ENCODE data around the gene CGB8.
A peak's percentile ranks its signal among the peaks of the same experiment; 100 is the strongest.

CGB8 gene

DNA sequence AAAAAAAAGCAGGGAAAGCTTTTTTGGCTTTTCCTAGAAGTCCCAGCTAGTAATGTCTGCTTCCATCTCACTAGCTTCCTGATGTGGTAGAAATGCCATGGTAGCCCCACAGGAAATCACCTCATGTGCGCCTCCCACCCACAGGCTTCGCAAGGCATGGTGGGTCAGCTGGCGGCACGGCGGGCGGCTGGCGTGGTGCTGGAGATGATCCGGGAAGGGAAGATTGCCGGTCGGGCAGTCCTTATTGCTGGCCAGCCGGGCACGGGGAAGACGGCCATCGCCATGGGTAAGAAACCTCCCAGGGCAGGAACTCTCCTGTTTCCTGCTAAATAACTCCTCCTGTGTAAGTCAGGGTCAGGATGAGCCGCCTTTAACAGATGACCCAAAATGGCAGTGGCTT, 44.8 kb downstream of the CGB8 start:
- no peak for DNase-seq

DNA sequence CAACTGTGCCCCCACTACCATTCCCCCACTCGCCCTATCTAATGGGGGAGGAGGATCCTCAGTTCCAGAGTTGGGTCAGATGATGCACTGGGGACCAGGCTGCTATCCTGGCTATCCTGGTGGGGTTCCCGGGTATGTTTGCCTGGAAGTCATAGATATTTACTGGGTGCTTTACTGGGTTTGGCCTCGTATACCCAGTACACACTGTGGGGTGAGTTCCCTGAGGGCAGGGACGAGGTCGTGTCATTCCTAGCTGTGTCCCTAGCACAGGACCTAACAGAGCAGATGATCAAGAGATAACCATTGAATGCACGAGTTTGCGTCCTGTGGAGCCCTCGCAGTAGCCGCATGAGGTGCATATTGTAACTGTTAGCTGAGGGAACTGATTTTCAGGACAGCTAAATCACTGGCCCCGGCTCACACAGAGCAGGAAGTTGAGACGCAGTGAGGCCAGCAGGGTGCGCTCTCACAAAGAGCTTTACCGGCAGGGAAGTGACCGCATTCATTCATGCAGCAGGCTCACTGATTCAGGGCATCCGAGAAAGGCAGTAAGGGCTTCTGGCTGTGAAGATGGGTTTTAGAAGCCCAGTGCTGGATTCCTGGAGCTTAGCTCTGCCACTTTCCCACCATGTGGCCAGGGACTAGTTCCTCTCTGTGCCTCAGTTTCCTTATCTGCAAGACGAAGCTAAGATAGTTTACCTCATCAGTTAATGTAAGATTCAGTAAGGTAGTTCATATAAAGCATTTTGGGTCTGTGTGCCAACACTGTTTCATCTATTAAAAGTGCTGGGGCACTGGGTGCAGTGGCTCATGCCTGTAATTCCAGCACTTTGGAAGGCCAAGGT, 49.2 kb downstream of the CGB8 start:
- DNase-seq: peak; percentile 58 to 73

DNA sequence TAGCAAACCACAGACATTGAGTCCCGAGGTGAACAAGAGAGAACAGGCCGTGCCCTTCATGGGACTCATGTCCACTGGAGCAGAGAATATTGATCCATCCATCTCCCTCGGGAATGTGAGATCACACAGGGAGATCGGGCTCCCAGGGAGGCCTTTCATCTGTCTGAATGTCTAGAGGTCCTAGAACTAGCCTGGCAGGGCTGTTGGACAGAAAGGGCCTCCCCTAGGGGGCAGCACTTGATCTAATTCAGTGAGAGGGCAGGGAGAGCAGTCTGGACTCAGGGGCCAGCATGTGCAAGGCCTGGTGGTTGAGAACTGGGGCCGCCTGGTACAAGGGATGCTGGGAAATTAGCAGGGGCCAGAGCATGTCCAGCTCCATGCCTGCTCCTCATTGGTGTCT, 50.9 kb downstream of the CGB8 start:
- peak; percentile 54 to 59 for DNase-seq
